Measurements from ENCODE around the gene RNF186. TPM values are rescaled to one million over a fixed set of nuclear protein-coding genes. Genes with fewer than 3 reads are reported as not detected.

The RNF186 gene
- total and polyA plus RNA-seq, 2 donors (not counting 1 experiment from before 2014, with no cell fraction given), result not detected

DNA sequence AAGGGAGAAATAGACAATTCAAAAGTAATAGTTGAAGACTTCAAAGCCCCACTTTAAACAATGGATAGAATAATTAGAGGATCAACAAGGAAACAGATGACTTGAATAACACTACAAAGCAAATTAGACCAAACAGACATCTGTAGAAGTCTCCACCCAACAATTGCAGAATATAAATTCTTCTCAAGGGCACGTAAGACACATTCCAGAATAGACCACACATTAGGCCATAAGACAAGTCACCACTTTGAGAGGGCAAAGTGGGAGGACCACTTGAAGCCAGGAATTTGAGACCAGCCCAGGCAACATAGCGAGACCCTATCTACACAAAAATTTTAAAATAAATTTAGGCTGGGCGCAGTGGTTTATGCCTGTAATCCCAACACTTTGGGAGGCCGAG is 20.5 kb upstream of the RNF186 start:
- H3K9me3 Mint-ChIP-seq (ENCODE audit: insufficient read depth), result peaks cover 7% of the 10 kb centered on the region
- TF ChIP-seq EZH2 (IDR thresholded peaks at IDR 0.05; ENCODE audit: borderline replicate concordance, insufficient read depth, low read depth, low read length, poor library complexity, severe bottlenecking), result no peak
- TF ChIP-seq, protein P1, sequence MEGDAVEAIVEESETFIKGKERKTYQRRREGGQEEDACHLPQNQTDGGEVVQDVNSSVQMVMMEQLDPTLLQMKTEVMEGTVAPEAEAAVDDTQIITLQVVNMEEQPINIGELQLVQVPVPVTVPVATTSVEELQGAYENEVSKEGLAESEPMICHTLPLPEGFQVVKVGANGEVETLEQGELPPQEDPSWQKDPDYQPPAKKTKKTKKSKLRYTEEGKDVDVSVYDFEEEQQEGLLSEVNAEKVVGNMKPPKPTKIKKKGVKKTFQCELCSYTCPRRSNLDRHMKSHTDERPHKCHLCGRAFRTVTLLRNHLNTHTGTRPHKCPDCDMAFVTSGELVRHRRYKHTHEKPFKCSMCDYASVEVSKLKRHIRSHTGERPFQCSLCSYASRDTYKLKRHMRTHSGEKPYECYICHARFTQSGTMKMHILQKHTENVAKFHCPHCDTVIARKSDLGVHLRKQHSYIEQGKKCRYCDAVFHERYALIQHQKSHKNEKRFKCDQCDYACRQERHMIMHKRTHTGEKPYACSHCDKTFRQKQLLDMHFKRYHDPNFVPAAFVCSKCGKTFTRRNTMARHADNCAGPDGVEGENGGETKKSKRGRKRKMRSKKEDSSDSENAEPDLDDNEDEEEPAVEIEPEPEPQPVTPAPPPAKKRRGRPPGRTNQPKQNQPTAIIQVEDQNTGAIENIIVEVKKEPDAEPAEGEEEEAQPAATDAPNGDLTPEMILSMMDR (IDR thresholded peaks at IDR 0.05), result no peak
- ATAC-seq (ENCODE audit: low read depth), result no peak

DNA sequence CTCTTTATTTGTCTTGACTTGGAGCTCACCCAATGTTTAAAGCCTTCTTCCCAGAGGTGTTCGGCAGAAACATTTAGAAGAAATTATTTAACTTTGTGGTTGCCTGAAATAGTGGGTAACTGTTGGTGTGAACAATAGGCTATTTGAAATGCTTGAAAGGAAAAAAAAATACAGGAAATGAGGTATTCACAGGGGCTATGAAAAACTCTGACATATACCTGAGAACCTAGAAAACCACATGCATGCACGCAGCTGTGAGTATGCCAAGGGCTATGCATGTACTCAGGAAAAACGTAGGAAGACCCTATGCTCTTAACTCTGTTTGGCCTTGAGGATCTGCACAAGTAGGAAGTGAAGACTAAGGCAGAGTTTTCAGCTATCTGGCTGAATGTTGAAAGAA is 16.4 kb upstream of the RNF186 start:
- H3K79me2 ChIP-seq (ENCODE audit: control insufficient read depth, insufficient read depth, low read length), result no peaks in the 10 kb centered on the region
- H3K9me3 Mint-ChIP-seq (ENCODE audit: insufficient read depth), result peaks cover 7% of the 10 kb centered on the region
- ATAC-seq (ENCODE audit: low read depth) (no peak), DNase-seq (no peak)
- H3K36me3 ChIP-seq (replicated peaks in 1 of 2; ENCODE audit: control extremely low read depth in 1 of 2, control insufficient read depth in 1 of 2, extremely low read depth in 1 of 2, insufficient read depth in 2 of 2, low read length in 1 of 2), result no peaks in the 10 kb centered on the region
- POLR2A ChIA-PET, result no interaction called here
- no peak overlapping the region for H3K4me3 ChIP-seq (ENCODE audit: control extremely low read depth in 1 of 5, extremely low read depth in 1 of 5, insufficient read depth in 1 of 5, low read depth in 2 of 5, low read length in 4 of 5)
- H3K27me3 Mint-ChIP-seq, result peaks cover 44% of the 10 kb centered on the region
- intact Hi-C loops (cut with micrococcal nuclease), result no loop called here
- H3K4me1 ChIP-seq (ENCODE audit: control insufficient read depth in 2 of 2, insufficient read depth in 2 of 2, low read length in 2 of 2), result no peaks in the 10 kb centered on the region
- H3K4me1 Mint-ChIP-seq, result no peaks in the 10 kb centered on the region
- H3K27ac ChIP-seq (ENCODE audit: low read length in 2 of 2), result no peak overlapping the region
- H3K9ac ChIP-seq (ENCODE audit: low read length), result no peak overlapping the region
- peaks cover 0 to 4% (median 1%) of the 10 kb centered on the region in 3 donors for H3K9me3 ChIP-seq (ENCODE audit: control extremely low read depth in 1 of 3, control insufficient read depth in 2 of 3, insufficient read depth in 1 of 3, low read length in 2 of 3)
- H4K20me1 ChIP-seq (ENCODE audit: control insufficient read depth, insufficient read depth, low read length, poor library complexity, severe bottlenecking), result no peaks in the 10 kb centered on the region
- peaks cover 0 to 19% (median 15%) of the 10 kb centered on the region in 4 experiments for H3K27me3 ChIP-seq (replicated peaks in 1 of 4; ENCODE audit: control extremely low read depth in 1 of 4, control insufficient read depth in 3 of 4, insufficient read depth in 4 of 4, low read length in 3 of 4)
- CTCF ChIA-PET, result interaction anchor here (1.1 kb wide), 1 partner anchor 9 kb away, joined by 3 read pairs; no protein-coding TSS in a partner anchor
- no peak overlapping the region for H3K4me3 Mint-ChIP-seq
- H3K4me2 ChIP-seq (replicated peaks; ENCODE audit: low read depth, low read length, poor library complexity, severe bottlenecking), result no peak overlapping the region
- no peak for TF ChIP-seq EZH2 (IDR thresholded peaks at IDR 0.05; ENCODE audit: borderline replicate concordance, insufficient read depth, low read depth, low read length, poor library complexity, severe bottlenecking)
- TF ChIP-seq, protein P1 (IDR thresholded peaks at IDR 0.05), result no peak
- no peak overlapping the region for H3K27ac Mint-ChIP-seq
- H2AFZ ChIP-seq (ENCODE audit: insufficient read depth, low read depth, low read length, poor library complexity, severe bottlenecking), result no peak overlapping the region
- 67% methylated on average over 2 of the region's 3 CpGs for WGBS (ENCODE audit: insufficient coverage)

More for the DNA sequence above, 20.5 kb upstream of the RNF186 start:
- H3K4me3 ChIP-seq (ENCODE audit: control extremely low read depth in 1 of 5, extremely low read depth in 1 of 5, insufficient read depth in 1 of 5, low read depth in 2 of 5, low read length in 4 of 5), result no peak overlapping the region
- H3K4me2 ChIP-seq (replicated peaks; ENCODE audit: low read depth, low read length, poor library complexity, severe bottlenecking), result no peak overlapping the region
- H3K4me1 ChIP-seq (ENCODE audit: control insufficient read depth in 2 of 2, insufficient read depth in 2 of 2, low read length in 2 of 2), result no peaks in the 10 kb centered on the region
- 100% methylated on average over 4 of the region's 4 CpGs for WGBS (ENCODE audit: insufficient coverage)
- no peaks in the 10 kb centered on the region for H3K36me3 ChIP-seq (replicated peaks in 1 of 2; ENCODE audit: control extremely low read depth in 1 of 2, control insufficient read depth in 1 of 2, extremely low read depth in 1 of 2, insufficient read depth in 2 of 2, low read length in 1 of 2)
- Mint-ChIP-seq H3K4me3 (no peak overlapping the region), H3K4me1 (peaks cover 2% of the 10 kb centered on the region), H3K27me3 (peaks cover 36% of the 10 kb centered on the region), H3K27ac (no peak overlapping the region)
- H3K27me3 ChIP-seq (replicated peaks in 1 of 4; ENCODE audit: control extremely low read depth in 1 of 4, control insufficient read depth in 3 of 4, insufficient read depth in 4 of 4, low read length in 3 of 4), result peaks cover 0 to 14% (median 8%) of the 10 kb centered on the region in 4 experiments
- no peak overlapping the region for H2AFZ ChIP-seq (ENCODE audit: insufficient read depth, low read depth, low read length, poor library complexity, severe bottlenecking)
- DNase-seq, result no peak
- no peaks in the 10 kb centered on the region for H3K79me2 ChIP-seq (ENCODE audit: control insufficient read depth, insufficient read depth, low read length)
- POLR2A ChIA-PET, result no interaction called here
- H3K9ac ChIP-seq (ENCODE audit: low read length), result no peak overlapping the region
- CTCF ChIA-PET, result no interaction called here
- intact Hi-C loops (cut with micrococcal nuclease), result no loop called here
- no peak overlapping the region for H3K27ac ChIP-seq (ENCODE audit: low read length in 2 of 2)
- H4K20me1 ChIP-seq (ENCODE audit: control insufficient read depth, insufficient read depth, low read length, poor library complexity, severe bottlenecking), result no peaks in the 10 kb centered on the region
- H3K9me3 ChIP-seq (ENCODE audit: control extremely low read depth in 1 of 3, control insufficient read depth in 2 of 3, insufficient read depth in 1 of 3, low read length in 2 of 3), result peaks cover 0 to 4% (median 0%) of the 10 kb centered on the region in 3 donors
